Right atrium auricular region (tissue), 2 donors: ENCODE results near the gene ERICH3. TPM values are rescaled to one million over a fixed set of nuclear protein-coding genes. Genes with fewer than 3 reads are reported as not detected.

Experiments used
- DNase-seq: peaks from one replicate; pipeline ENCODE4 v3.0.0-alpha.2; 2019; ENCODE audit warnings: low spot score
- H3K27ac ChIP-seq, 2 donors: fragments of 200-600 bp; sonication (generic); 1 replicate in 1 of 2; 2 replicates in 1 of 2; pipeline ENCODE4 v1.5.1; 2016 to 2019
- H3K27me3 ChIP-seq, 2 donors: fragments of 200-600 bp; sonication (generic); one replicate each; pipeline versions ENCODE4 v1.5.1 to v1.6.0; 2017 to 2019
- H3K36me3 ChIP-seq: fragments of 200-600 bp; sonication (generic); one replicate; pipeline ENCODE4 v1.5.1; 2016
- H3K4me1 ChIP-seq, 2 donors: fragments of 200-600 bp; sonication (generic); one replicate each; pipeline versions ENCODE4 v1.5.1 to v1.6.0; 2017 to 2019
- H3K4me3 ChIP-seq, 2 donors: fragments of 200-600 bp; sonication (generic); 1 replicate in 1 of 2; 2 replicates in 1 of 2; pipeline ENCODE4 v1.5.1; 2017 to 2019; ENCODE audit warnings: mild to moderate bottlenecking in 1 of 2, moderate library complexity in 1 of 2
- H3K9me3 ChIP-seq, 2 donors: fragments of 200-600 bp; sonication (generic); one replicate each; pipeline ENCODE4 v1.5.1; 2019
- CTCF ChIP-seq, 2 donors: fragments of 200-600 bp; sonication (generic); IDR thresholded peaks; one replicate each; pipeline ENCODE4 v1.5.1; 2019; ENCODE audit warnings: antibody characterized with exemption in 2 of 2
- total RNA-seq, 2 donors: library from RNA; depleted of rRNA; stranded (reverse); fragments of >200 nt; gene quantifications; one replicate each; pipeline ENCODE4 v1.1.0, GENCODE V29; 2016

ERICH3 gene
- total RNA-seq, 2 donors from 2014 or later = 0.07 TPM; not detected in 1

DNA sequence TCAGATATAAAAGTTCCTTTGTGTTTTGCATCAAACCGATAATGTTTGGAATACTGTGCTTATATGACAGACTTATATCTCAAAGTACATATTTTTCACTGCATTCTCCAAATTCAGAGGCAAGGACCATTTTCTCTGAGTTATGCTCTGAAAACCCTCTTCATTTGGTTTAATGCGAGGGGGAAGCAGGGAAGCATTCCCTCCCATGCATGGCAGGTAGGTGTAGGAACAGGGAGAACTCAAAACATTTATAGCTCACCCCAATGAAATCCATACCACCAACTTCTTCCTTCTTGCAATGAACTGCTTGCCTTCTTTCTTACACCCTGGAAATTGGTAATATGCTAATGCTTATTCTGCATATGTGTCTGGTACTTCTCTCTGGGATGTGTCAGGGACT is 10.7 kb upstream of the ERICH3 start:
- Histone ChIP-seq H3K27ac (no peak overlapping the region), H3K36me3 (no peaks in the 10 kb centered on the region), H3K9me3 (no peaks in the 10 kb centered on the region), H3K27me3 (no peaks in the 10 kb centered on the region), H3K4me1 (no peaks in the 10 kb centered on the region), H3K4me3 (no peak overlapping the region)
- DNase-seq = no peak
- no peak for TF ChIP-seq CTCF (IDR thresholded peaks at IDR 0.05)

DNA sequence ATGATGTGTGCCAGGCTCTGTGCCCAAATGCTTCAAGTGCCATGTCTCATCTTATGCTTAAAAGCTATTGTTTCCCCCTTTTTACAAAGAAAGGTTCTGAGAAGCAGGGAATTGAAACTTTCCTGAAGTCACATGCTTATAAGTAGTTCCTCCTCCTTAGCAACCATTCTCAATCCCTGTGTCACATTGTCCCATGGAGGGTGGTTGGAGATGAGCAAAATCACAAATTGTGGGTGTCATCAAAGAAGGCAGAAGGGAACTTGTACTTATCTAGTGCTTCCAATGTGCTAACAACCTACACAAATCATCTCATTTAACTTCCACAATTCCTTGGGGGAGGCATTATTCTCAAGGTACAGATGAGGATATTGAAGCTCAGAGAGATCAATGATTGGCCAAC is 10.1 kb upstream of the ERICH3 start:
- no peaks in the 10 kb centered on the region for H3K9me3 ChIP-seq
- H3K27me3 ChIP-seq = no peaks in the 10 kb centered on the region
- H3K36me3 ChIP-seq = no peaks in the 10 kb centered on the region
- no peak overlapping the region for H3K4me3 ChIP-seq
- no peaks in the 10 kb centered on the region for H3K4me1 ChIP-seq
- no peak for TF ChIP-seq CTCF (IDR thresholded peaks at IDR 0.05)
- DNase-seq = no peak
- no peak overlapping the region for H3K27ac ChIP-seq

GRCh38 chr1:74681851-74682250 is 8.3 kb upstream of the ERICH3 start:
- no peaks in the 10 kb centered on the region for H3K9me3 ChIP-seq

DNA sequence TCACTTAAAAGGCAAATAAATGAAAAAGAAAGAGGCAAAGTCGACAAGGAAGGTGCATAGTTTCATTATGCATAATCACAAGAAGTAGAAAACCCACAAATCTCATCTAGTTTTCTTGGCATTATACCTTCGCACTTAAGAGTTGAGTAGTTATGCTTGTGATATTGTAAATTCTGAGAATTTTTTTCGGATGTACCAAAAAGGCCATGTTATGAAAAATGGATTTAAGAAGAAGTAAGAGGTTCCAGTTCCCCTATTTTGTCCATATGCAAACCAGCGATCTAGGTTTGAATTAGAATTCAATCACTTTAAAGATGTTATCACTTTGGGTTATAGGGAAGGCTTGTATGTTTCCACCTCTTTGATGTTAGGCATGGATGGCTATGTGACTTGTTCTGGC is 7.9 kb upstream of the ERICH3 start:
- no peak for TF ChIP-seq CTCF (IDR thresholded peaks at IDR 0.05)
- H3K4me1 ChIP-seq = no peaks in the 10 kb centered on the region

More at GRCh38 chr1:74681851-74682250, 8.3 kb upstream of the ERICH3 start:
- H3K4me1 ChIP-seq = no peaks in the 10 kb centered on the region
- H3K27me3 ChIP-seq = no peaks in the 10 kb centered on the region
- no peak for DNase-seq
- TF ChIP-seq CTCF (IDR thresholded peaks at IDR 0.05) = no peak
- no peak overlapping the region for H3K4me3 ChIP-seq
- H3K36me3 ChIP-seq = no peaks in the 10 kb centered on the region
- no peak overlapping the region for H3K27ac ChIP-seq

GRCh38 chr1:74681001-74681400 is 7.4 kb upstream of the ERICH3 start:
- H3K4me1 ChIP-seq = no peaks in the 10 kb centered on the region
- H3K9me3 ChIP-seq = no peaks in the 10 kb centered on the region
- H3K27me3 ChIP-seq = no peaks in the 10 kb centered on the region
- no peak for DNase-seq
- no peak for TF ChIP-seq CTCF (IDR thresholded peaks at IDR 0.05)
- no peak overlapping the region for H3K4me3 ChIP-seq
- H3K36me3 ChIP-seq = no peaks in the 10 kb centered on the region
- H3K27ac ChIP-seq = no peak overlapping the region

More for the DNA sequence above, 7.9 kb upstream of the ERICH3 start:
- Histone ChIP-seq H3K27ac (no peak overlapping the region), H3K4me3 (no peak overlapping the region), H3K36me3 (no peaks in the 10 kb centered on the region), H3K9me3 (no peaks in the 10 kb centered on the region), H3K27me3 (no peaks in the 10 kb centered on the region)
- no peak for DNase-seq

GRCh38 chr1:74679811-74680210 is 6.2 kb upstream of the ERICH3 start:
- no peak for TF ChIP-seq CTCF (IDR thresholded peaks at IDR 0.05)
- no peaks in the 10 kb centered on the region for H3K4me1 ChIP-seq
- DNase-seq = no peak

More at GRCh38 chr1:74679811-74680210, 6.2 kb upstream of the ERICH3 start:
- Histone ChIP-seq H3K36me3 (no peaks in the 10 kb centered on the region), H3K4me3 (no peak overlapping the region), H3K27ac (no peak overlapping the region), H3K9me3 (no peaks in the 10 kb centered on the region), H3K27me3 (no peaks in the 10 kb centered on the region)
